OCI-LY1 (cell line): Measurements from ENCODE around the gene ANGPTL8.

Experiments used
- EZH2 ChIP-seq: fragments of 200-600 bp; sonication (generic), shearing (Covaris generic); IDR thresholded peaks from 2 replicates; pipeline ENCODE4 v1.8.0; 2017; ENCODE audit warnings: borderline replicate concordance, mixed run types, mild to moderate bottlenecking, antibody characterized with exemption, low read length, moderate library complexity, mixed read lengths
- TF ChIP-seq, protein P1 (sequence below): fragments of 200-600 bp; sonication (generic), shearing (Covaris generic); IDR thresholded peaks from 2 replicates; pipeline ENCODE4 v1.5.1; 2017; ENCODE audit warnings: mild to moderate bottlenecking, antibody characterized with exemption, low read length, moderate library complexity, mixed read lengths

DNA sequence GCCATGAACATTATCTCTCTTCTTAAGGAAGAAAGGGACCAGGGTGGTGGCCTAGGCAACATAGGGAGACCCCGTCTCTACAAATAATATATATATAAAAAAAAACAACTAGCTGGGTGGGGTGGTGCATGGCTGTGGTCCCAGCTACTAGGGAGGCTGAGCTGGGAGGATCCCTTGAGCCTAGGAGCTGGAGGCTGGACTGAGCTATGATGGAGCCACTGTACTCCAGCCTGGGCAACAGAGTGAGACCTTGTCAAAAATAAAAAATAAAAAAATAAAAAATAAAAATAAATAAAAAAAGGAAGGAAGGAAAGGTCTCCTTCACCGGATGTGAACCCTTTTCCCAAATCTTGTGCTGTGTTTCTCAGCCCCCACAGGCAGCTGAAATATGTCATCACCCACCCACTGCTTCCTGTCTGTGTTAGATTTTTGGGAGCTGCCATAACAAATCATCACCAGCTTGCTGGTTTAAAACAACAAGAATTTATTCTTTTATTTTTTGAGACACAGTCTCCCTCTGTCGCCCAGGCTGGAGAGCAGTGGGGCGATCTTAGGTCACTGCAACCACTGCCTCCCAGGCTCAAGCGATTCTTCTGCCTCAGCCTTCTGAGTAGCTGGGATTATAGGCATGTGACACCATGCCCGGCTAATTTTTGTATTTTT is 47.0 kb downstream of the ANGPTL8 start:
- TF ChIP-seq, protein P1, sequence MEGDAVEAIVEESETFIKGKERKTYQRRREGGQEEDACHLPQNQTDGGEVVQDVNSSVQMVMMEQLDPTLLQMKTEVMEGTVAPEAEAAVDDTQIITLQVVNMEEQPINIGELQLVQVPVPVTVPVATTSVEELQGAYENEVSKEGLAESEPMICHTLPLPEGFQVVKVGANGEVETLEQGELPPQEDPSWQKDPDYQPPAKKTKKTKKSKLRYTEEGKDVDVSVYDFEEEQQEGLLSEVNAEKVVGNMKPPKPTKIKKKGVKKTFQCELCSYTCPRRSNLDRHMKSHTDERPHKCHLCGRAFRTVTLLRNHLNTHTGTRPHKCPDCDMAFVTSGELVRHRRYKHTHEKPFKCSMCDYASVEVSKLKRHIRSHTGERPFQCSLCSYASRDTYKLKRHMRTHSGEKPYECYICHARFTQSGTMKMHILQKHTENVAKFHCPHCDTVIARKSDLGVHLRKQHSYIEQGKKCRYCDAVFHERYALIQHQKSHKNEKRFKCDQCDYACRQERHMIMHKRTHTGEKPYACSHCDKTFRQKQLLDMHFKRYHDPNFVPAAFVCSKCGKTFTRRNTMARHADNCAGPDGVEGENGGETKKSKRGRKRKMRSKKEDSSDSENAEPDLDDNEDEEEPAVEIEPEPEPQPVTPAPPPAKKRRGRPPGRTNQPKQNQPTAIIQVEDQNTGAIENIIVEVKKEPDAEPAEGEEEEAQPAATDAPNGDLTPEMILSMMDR = no peak
- TF ChIP-seq EZH2 = no peak
